RWPE1 (cell line): Measurements from ENCODE around the gene PCBP4.

Source experiments
- CTCF ChIA-PET: fragments of 350-600 bp; sonication (Branson Sonifier 250); formaldehyde crosslinking; extraction: SDS; loops from one replicate; lab custom pipeline; 2021; lab: Yijun Ruan, JAX
- POLR2A ChIA-PET: fragments of 400-600 bp; formaldehyde crosslinking; extraction: SDS; loops from one replicate; lab custom pipeline; 2020; ENCODE audit warnings: antibody characterized with exemption; ENCODE audit not compliant: low non-redundant PET; lab: Yijun Ruan, JAX
- DNase-seq: peaks from one replicate; pipeline ENCODE4 v3.0.0; 2012; ENCODE audit warnings: low spot score
- H3K27ac ChIP-seq: fragments of 450-650 bp; 2 replicates; pipeline ENCODE4 v1.5.1; 2017
- CTCF ChIP-seq: fragments of 450-650 bp; conservative IDR thresholded peaks from 2 replicates; pipeline ENCODE4 v1.5.1; 2017; ENCODE audit warnings: low read depth, mild to moderate bottlenecking

The PCBP4 gene

GRCh38 chr3:52002748-52003147 lies 35.5 kb upstream of the PCBP4 start:
- DNase-seq: no peak
- POLR2A ChIA-PET: no interaction called here
- no peak for TF ChIP-seq CTCF
- H3K27ac ChIP-seq: peak overlapping the region; percentile 58
- CTCF ChIA-PET: interaction anchor here (0.7 to 1.2 kb wide), 2 partner anchors 20 to 38 kb away, joined by 3 read pairs; no protein-coding TSS in a partner anchor

- POLR2A ChIA-PET: no interaction called here
- peak; percentile 95 for TF ChIP-seq CTCF
- H3K27ac ChIP-seq: peak overlapping the region; percentile 58
- CTCF ChIA-PET: interaction anchor here (0.6 to 1.9 kb wide), 22 partner anchors 13 to 514 kb away, joined by 3 to 12 read pairs (median 3); partner anchors contain the start of gene DUSP7
- peak; percentile 81 for DNase-seq
These were observed 34.3 kb upstream of the PCBP4 start for GRCh38 chr3:52001443-52001974.

GRCh38 chr3:51999846-52000245 lies 32.6 kb upstream of the PCBP4 start:
- ChIA-PET POLR2A (no interaction called here), CTCF (interaction anchor here (0.6 kb wide), 1 partner anchor 43 kb away, joined by 3 read pairs; no protein-coding TSS in a partner anchor)
- peak overlapping the region; percentile 16; the same call in 1 of the 2 replicates for H3K27ac ChIP-seq
- DNase-seq: no peak
- no peak for TF ChIP-seq CTCF

GRCh38 chr3:51998774-51999173 lies 31.5 kb upstream of the PCBP4 start:
- POLR2A ChIA-PET: no interaction called here
- no peak for TF ChIP-seq CTCF
- DNase-seq: no peak
- H3K27ac ChIP-seq: peak overlapping the region; percentile 64
- CTCF ChIA-PET: interaction anchor here (0.8 kb wide), 1 partner anchor 54 kb away, joined by 3 read pairs; no protein-coding TSS in a partner anchor

GRCh38 chr3:51997935-51998596 lies 30.8 kb upstream of the PCBP4 start:
- POLR2A ChIA-PET: no interaction called here
- peak; percentile 65 for DNase-seq
- CTCF ChIA-PET: interaction anchor here (0.8 kb wide), 1 partner anchor 55 kb away, joined by 3 read pairs; no protein-coding TSS in a partner anchor
- no peak for TF ChIP-seq CTCF
- peak overlapping the region; percentile 64 for H3K27ac ChIP-seq

- DNase-seq: no peak
- TF ChIP-seq CTCF: no peak
- peak overlapping the region; percentile 64 for H3K27ac ChIP-seq
- POLR2A ChIA-PET: no interaction called here
- CTCF ChIA-PET: no interaction called here
These were observed 29.9 kb upstream of the PCBP4 start for GRCh38 chr3:51997172-51997571.
